OCI-LY7 (cell line): ENCODE results near the gene FAM174C. TPM values are rescaled to one million over a fixed set of nuclear protein-coding genes. Genes with fewer than 3 reads are reported as not detected.

Source experiments
- BruUV-seq: library from RNA; stranded (reverse); fragments of 400-500 nt; replicated peaks from 2 replicates; lab custom pipeline; 2021; lab: Mats Ljungman, UMichigan
- CTCF ChIA-PET: fragments of 300-600 bp; sonication (Branson Sonifier 250); formaldehyde crosslinking; loops from one replicate; lab custom pipeline; 2022; ENCODE audit warnings: antibody characterized with exemption; ENCODE audit not compliant: unreplicated experiment; lab: Charles Lee
- POLR2A ChIA-PET: fragments of 300-600 bp; sonication (Branson Sonifier 250); formaldehyde crosslinking; loops from one replicate; lab custom pipeline; 2022; ENCODE audit warnings: antibody characterized with exemption; lab: Charles Lee
- DNase-seq: peaks from one replicate; pipeline ENCODE4 v3.0.0-alpha.2; 2015; ENCODE audit warnings: low spot score
- H2AFZ ChIP-seq: fragments of 200-600 bp; sonication (generic), shearing (Covaris generic); 2 replicates; pipeline ENCODE4 v1.6.1; 2014; ENCODE audit warnings: mild to moderate bottlenecking, antibody characterized with exemption, low read length, moderate library complexity
- H3K27ac ChIP-seq: fragments of 200-600 bp; sonication (generic); 2 replicates; pipeline ENCODE4 v1.5.1; 2014; ENCODE audit warnings: mixed run types, low read depth, mild to moderate bottlenecking, moderate library complexity, low read length, inconsistent platforms; ENCODE audit not compliant: poor library complexity, severe bottlenecking
- H3K36me3 ChIP-seq: fragments of 200-600 bp; sonication (generic); 2 replicates; pipeline ENCODE4 v1.6.1; 2014; ENCODE audit warnings: mild to moderate bottlenecking, antibody characterized with exemption, low read length, moderate library complexity, mixed read lengths; ENCODE audit not compliant: insufficient read depth
- H3K4me1 ChIP-seq: fragments of 200-600 bp; sonication (generic); 2 replicates; pipeline ENCODE4 v1.5.1; 2014; ENCODE audit warnings: mild to moderate bottlenecking, low read length; ENCODE audit not compliant: insufficient read depth, poor library complexity, severe bottlenecking
- H3K4me2 ChIP-seq: fragments of 200-600 bp; sonication (generic); 2 replicates; pipeline ENCODE4 v1.6.1; 2014; ENCODE audit warnings: mild to moderate bottlenecking, low read length
- H3K4me3 ChIP-seq: fragments of 200-600 bp; sonication (generic); 2 replicates; pipeline ENCODE4 v1.5.1; 2014; ENCODE audit warnings: mild to moderate bottlenecking, low read depth, low read length; ENCODE audit not compliant: poor library complexity, severe bottlenecking
- H3K79me2 ChIP-seq: fragments of 200-600 bp; sonication (generic); 2 replicates; pipeline ENCODE4 v1.6.1; 2016; ENCODE audit warnings: low read depth, mild to moderate bottlenecking, low read length, moderate library complexity, mixed read lengths; ENCODE audit not compliant: insufficient read depth
- H3K9me2 ChIP-seq: fragments of 200-600 bp; sonication (generic); 2 replicates; pipeline ENCODE4 v1.6.1; 2016; ENCODE audit warnings: mild to moderate bottlenecking, low read length, mixed read lengths; ENCODE audit not compliant: insufficient read depth
- H3K9me3 ChIP-seq: fragments of 200-600 bp; sonication (generic); 2 replicates; pipeline ENCODE4 v1.6.1; 2014; ENCODE audit warnings: mild to moderate bottlenecking, mixed run types, low read length, mixed read lengths
- H4K20me1 ChIP-seq: fragments of 200-600 bp; sonication (generic); 2 replicates; pipeline ENCODE4 v1.6.1; 2014; ENCODE audit warnings: mild to moderate bottlenecking, antibody characterized with exemption, low read length, moderate library complexity, mixed read lengths; ENCODE audit not compliant: insufficient read depth
- EZH2phosphoT487 ChIP-seq: fragments of 200-600 bp; sonication (generic); IDR thresholded peaks from 2 replicates; pipeline ENCODE4 v1.6.1; 2018; ENCODE audit warnings: low read depth, borderline replicate concordance, mild to moderate bottlenecking, mixed run types, antibody characterized with exemption, low read length, moderate library complexity, mixed read lengths
- intact Hi-C: fragments of 100-400 bp; cut with micrococcal nuclease; formaldehyde crosslinking; loops from one replicate; pipeline ENCODE4 v1.10.0; 2022; ENCODE audit not compliant: unreplicated experiment
- total RNA-seq, 2 experiments: library from RNA; depleted of rRNA in 1 of 2; stranded (reverse); fragments of >200 nt in 1 of 2; shearing (Covaris generic) in 1 of 2; gene quantifications; 2 replicates each; pipeline ENCODE4 v1.2.3, GENCODE V29; 2014 to 2022
- TF ChIP-seq, protein P1 (sequence below): fragments of 200-600 bp; sonication (generic); conservative IDR thresholded peaks from 2 replicates; pipeline ENCODE4 v1.5.1; 2014; ENCODE audit warnings: mild to moderate bottlenecking, antibody characterized with exemption, low read length, moderate library complexity, mixed read lengths

The FAM174C gene
- total RNA-seq, 2 experiments from 2014 or later, result 53.2 to 81.5 TPM

DNA sequence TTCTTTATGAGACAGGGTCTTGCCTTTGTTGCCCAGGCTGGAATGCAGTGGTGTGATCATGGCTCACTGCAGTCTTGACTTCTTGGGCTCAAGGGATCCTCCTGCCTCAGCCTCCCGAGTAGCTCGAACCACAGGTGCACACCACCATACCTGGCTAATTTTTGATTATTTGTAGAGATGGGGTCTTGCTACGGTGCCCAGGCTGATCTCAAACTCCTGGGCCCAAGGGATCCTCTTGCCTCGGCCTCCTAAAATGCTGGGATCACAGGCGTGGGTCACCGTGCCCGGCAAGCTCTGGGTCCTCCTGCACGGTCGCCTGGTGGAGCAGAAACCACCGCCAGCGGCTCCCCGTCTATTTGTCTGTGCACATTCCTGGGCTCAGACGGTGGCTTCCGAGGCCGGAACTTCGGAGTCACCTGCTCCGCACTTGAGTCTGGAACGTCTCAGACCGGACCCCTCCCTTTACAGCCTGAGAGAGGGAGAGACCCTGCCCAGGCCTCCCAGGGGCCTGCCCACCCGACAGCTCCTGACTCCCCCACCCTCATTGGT lies 32.5 kb downstream of the FAM174C start:
- no peak overlapping the region for H3K27ac ChIP-seq
- POLR2A ChIA-PET, result no interaction called here

DNA sequence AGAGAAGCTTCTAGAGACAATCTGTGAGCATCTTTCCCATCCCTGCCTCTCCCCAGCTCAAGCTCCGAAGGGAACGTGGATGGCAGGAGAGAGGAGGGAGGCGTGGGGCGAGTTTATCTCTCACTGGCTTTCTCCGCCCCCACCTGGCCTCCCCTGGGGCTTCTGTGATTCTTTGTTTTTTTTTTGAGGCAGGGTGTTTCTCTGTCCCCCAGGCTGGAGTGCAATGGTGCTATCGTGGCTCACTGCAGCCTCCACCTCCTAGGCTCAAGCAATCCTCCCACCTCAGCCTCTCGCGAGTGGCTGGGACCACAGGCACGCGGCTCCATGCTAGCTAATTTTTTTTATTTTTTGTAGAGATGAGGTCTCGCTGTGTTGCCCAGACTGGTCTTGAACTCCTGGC lies 33.4 kb downstream of the FAM174C start:
- no peaks in the 10 kb centered on the region for H3K36me3 ChIP-seq
- TF ChIP-seq, protein P1, sequence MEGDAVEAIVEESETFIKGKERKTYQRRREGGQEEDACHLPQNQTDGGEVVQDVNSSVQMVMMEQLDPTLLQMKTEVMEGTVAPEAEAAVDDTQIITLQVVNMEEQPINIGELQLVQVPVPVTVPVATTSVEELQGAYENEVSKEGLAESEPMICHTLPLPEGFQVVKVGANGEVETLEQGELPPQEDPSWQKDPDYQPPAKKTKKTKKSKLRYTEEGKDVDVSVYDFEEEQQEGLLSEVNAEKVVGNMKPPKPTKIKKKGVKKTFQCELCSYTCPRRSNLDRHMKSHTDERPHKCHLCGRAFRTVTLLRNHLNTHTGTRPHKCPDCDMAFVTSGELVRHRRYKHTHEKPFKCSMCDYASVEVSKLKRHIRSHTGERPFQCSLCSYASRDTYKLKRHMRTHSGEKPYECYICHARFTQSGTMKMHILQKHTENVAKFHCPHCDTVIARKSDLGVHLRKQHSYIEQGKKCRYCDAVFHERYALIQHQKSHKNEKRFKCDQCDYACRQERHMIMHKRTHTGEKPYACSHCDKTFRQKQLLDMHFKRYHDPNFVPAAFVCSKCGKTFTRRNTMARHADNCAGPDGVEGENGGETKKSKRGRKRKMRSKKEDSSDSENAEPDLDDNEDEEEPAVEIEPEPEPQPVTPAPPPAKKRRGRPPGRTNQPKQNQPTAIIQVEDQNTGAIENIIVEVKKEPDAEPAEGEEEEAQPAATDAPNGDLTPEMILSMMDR, result no peak
- no peak for TF ChIP-seq EZH2phosphoT487
- no peaks in the 10 kb centered on the region for H3K4me1 ChIP-seq
- no peaks in the 10 kb centered on the region for H3K79me2 ChIP-seq
- no peak overlapping the region for H3K27ac ChIP-seq
- DNase-seq, result no peak
- intact Hi-C loops, result no loop called here
- CTCF ChIA-PET, result no interaction called here
- POLR2A ChIA-PET, result no interaction called here
- H3K4me2 ChIP-seq, result no peak overlapping the region
- no TSS peak for BruUV-seq
- H2AFZ ChIP-seq, result no peak overlapping the region
- no peak overlapping the region for H3K4me3 ChIP-seq
- no peaks in the 10 kb centered on the region for H4K20me1 ChIP-seq
- no peaks in the 10 kb centered on the region for H3K9me3 ChIP-seq
- no peaks in the 10 kb centered on the region for H3K9me2 ChIP-seq

More for the DNA sequence above, 32.5 kb downstream of the FAM174C start:
- no peaks in the 10 kb centered on the region for H3K9me3 ChIP-seq
- no peaks in the 10 kb centered on the region for H3K4me1 ChIP-seq
- CTCF ChIA-PET, result no interaction called here
- H3K9me2 ChIP-seq, result no peaks in the 10 kb centered on the region
- no peak overlapping the region for H3K4me3 ChIP-seq
- no TSS peak for BruUV-seq
- no peaks in the 10 kb centered on the region for H3K36me3 ChIP-seq
- no peak overlapping the region for H3K4me2 ChIP-seq
- H2AFZ ChIP-seq, result no peak overlapping the region
- no peak for TF ChIP-seq EZH2phosphoT487
- TF ChIP-seq, protein P1, result no peak
- intact Hi-C loops, result no loop called here
- H4K20me1 ChIP-seq, result no peaks in the 10 kb centered on the region
- H3K79me2 ChIP-seq, result no peaks in the 10 kb centered on the region
- DNase-seq, result no peak

DNA sequence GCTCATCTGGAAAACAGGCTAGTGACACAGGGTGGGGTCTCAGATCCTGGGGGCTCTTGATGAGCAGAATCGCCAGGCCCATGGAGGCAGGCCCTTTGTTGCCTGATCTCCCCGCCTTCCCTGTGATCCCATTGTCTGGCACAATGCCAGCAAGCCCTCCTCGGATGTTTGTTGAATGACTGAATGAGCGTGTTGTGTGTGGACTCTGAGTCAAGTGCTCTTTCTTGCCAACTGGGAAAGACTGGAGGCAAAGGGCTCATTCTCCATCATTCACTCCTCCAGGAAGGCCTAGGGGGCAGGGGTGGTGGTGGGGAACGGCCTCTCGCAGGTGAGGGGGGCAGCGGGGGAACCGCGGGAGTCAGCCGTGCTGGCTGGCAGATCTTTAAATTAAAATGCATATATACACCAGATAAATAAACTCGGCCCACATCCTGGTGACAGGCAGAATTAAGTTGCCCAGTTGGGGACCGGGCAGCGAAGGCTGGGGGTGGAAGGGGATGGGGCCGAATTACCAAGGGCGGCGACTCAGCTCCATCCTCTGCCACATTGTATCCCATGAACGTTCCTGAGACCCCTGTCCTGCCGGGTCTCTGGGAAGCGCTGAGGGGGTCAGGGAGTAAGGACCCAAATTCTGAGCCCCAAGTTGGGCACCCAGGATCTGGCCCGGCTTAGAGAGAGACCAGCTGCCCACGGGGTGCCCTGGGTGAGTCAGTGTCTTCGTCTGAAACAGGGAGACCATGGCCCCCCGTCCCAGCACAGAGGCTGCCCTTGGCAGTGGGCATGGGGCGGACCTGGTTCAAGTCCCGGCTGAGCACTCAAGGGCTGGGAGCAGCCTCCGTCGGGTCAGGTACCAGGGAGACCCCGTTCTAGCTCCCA lies 34.9 kb downstream of the FAM174C start:
- no TSS peak for BruUV-seq
- H3K4me3 ChIP-seq, result no peak overlapping the region
- no peaks in the 10 kb centered on the region for H3K9me3 ChIP-seq
- H3K9me2 ChIP-seq, result no peaks in the 10 kb centered on the region
- ChIA-PET POLR2A (no interaction called here), CTCF (no interaction called here)
- no peaks in the 10 kb centered on the region for H3K36me3 ChIP-seq
- no peaks in the 10 kb centered on the region for H4K20me1 ChIP-seq
- H3K79me2 ChIP-seq, result no peaks in the 10 kb centered on the region
- H3K4me1 ChIP-seq, result no peaks in the 10 kb centered on the region
- TF ChIP-seq EZH2phosphoT487, result no peak
- TF ChIP-seq, protein P1, result no peak
- H3K27ac ChIP-seq, result no peak overlapping the region
- no peak overlapping the region for H2AFZ ChIP-seq
- intact Hi-C loops, result no loop called here
- no peak overlapping the region for H3K4me2 ChIP-seq
- DNase-seq, result no peak
